Measurements from ENCODE around the gene SP6.
A peak's percentile ranks its signal among the peaks of the same experiment; 100 is the strongest.

Gene SP6

DNA sequence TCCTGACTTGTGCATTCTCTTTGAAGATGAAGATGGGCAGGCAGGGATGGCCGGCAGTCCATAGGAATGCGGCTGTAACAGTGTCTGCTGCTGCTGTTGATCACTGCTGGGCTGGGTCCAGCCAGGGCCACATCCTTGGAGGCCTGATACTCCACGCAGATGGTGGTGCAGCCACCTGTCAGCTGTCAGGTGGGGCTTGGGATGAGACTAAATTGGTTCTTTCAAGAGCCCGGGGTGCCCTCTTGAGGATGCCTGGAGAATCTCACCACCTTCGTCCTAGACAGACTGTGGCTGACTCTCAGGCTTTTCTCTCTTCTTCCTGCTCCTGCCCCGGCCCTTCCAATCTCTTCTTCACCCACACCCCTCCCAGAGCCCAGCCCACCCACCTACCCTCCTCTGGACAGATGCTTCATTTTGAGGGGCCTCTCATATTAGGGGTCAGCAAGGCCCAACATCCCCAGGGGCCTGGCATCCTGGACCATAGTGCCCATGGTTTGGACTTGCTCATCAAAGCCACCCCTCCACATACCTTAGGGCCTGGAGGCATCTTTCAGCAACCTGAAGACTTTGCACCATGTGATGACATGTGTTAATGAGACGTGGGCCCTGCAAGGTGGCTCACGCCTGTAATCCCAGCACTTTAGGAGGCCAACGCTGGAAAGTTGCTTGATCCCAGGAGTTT, 48.5 kb downstream of the SP6 start:
- no peak for TF ChIP-seq ZFX (IDR thresholded peaks at IDR 0.05; ENCODE audit: borderline replicate concordance)
- TF ChIP-seq, protein P1, sequence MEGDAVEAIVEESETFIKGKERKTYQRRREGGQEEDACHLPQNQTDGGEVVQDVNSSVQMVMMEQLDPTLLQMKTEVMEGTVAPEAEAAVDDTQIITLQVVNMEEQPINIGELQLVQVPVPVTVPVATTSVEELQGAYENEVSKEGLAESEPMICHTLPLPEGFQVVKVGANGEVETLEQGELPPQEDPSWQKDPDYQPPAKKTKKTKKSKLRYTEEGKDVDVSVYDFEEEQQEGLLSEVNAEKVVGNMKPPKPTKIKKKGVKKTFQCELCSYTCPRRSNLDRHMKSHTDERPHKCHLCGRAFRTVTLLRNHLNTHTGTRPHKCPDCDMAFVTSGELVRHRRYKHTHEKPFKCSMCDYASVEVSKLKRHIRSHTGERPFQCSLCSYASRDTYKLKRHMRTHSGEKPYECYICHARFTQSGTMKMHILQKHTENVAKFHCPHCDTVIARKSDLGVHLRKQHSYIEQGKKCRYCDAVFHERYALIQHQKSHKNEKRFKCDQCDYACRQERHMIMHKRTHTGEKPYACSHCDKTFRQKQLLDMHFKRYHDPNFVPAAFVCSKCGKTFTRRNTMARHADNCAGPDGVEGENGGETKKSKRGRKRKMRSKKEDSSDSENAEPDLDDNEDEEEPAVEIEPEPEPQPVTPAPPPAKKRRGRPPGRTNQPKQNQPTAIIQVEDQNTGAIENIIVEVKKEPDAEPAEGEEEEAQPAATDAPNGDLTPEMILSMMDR (IDR thresholded peaks at IDR 0.05): peak; percentile 83

DNA sequence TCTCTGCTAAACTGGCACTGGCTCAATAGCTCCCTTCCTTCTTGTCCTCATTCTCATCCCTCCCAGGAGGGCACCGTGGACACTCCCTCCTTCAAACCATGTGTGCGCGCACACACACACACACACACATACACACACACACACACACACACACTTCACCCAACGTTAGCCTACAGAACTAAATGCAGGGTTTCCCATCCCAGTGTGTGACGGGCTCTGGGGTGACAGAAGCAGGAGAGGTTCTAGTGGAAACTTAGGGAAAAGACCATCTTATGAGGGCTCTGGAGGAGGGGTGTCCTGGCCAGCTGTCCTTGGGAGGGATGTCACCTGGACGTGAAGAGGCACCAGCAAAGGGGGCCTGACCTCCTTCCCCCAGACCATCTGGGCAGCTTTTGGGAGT, 49.1 kb downstream of the SP6 start:
- H3K27ac ChIP-seq: no peak overlapping the region
- TF ChIP-seq ZFX (IDR thresholded peaks at IDR 0.05; ENCODE audit: borderline replicate concordance): no peak
- TF ChIP-seq, protein P1 (IDR thresholded peaks at IDR 0.05): no peak

More for the DNA sequence above, 48.5 kb downstream of the SP6 start:
- H3K27ac ChIP-seq: no peak overlapping the region

DNA sequence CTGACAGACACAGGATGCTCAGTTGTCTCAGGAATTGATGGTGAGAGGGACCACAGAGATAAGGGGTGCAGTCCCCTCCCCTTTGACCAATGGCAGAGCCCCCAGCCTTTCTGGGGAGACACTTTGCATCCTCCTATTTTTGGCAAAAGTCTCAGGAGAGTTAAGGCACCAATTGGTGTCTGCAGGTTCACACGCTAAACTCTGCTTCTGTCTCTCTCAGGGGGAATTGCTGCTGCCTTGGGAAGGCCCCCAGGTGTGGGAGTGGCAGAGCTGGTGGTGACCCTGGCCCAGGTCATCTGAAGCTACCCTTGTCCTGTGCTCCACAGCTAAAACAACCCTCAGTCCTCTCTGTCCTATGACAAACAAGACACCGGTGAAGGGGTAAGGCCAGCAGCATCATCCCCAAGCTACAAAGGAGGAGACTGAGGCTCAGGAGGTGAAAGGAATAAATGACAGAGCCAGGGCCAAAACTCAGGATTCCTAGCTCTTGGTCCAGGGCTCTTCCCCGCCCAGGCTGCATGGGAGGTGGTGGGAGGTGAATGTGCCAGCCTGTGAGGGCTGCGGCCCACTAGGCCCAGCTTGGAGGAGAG, 49.7 kb downstream of the SP6 start:
- TF ChIP-seq ZFX (IDR thresholded peaks at IDR 0.05; ENCODE audit: borderline replicate concordance): no peak
- TF ChIP-seq, protein P1 (IDR thresholded peaks at IDR 0.05): no peak
- no peak overlapping the region for H3K27ac ChIP-seq

DNA sequence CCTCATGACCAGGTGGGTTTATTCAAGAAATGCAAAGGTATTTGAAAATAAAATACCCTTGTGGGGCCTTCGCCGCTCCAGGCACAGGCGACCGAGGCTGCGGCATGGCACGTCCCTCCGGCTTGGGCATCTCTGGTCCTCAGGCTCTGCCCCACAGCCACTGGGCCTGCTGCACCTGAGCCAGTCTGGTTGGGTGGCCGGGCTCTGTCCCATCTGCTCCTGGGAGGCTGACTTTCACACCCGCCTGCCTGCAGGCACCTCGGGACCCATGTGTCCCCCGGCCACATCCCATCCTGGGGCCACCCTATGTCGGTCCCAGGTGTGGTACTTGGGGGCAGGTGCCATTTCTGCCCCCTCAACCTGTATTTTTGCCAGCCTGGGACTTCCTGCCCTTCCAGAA, 50.3 kb downstream of the SP6 start:
- TF ChIP-seq, protein P1 (IDR thresholded peaks at IDR 0.05): no peak
- TF ChIP-seq ZFX (IDR thresholded peaks at IDR 0.05; ENCODE audit: borderline replicate concordance): no peak
- H3K27ac ChIP-seq: no peak overlapping the region

DNA sequence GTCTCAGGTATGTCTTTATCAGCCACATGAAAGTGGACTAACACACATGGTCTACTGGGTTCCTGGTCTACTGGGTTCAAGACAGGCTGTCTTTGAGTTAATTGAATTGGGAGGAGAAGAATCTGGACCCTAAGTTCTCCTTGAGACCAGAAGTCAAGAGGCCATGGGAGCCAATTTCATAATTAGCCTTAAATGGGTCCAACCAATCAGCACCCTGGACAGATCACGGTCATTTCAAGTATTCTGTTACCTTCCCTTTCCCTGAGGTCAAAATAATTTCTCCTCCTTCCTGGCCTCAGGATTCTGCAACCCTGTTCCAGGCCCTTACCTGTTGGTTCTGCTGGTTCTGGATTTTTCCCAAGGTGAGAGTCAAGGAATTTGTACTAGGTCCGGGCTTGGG, 53.2 kb downstream of the SP6 start:
- no peak overlapping the region for H3K27ac ChIP-seq
- no peak for TF ChIP-seq ZFX (IDR thresholded peaks at IDR 0.05; ENCODE audit: borderline replicate concordance)
- TF ChIP-seq, protein P1 (IDR thresholded peaks at IDR 0.05): no peak
